ENCODE measurements around the gene FBXO41. TPM values are rescaled to one million over a fixed set of nuclear protein-coding genes. Genes with fewer than 3 reads are reported as not detected.

Gene FBXO41
- total RNA-seq, 2 donors from 2014 or later = 2.4 to 2.5 TPM

DNA sequence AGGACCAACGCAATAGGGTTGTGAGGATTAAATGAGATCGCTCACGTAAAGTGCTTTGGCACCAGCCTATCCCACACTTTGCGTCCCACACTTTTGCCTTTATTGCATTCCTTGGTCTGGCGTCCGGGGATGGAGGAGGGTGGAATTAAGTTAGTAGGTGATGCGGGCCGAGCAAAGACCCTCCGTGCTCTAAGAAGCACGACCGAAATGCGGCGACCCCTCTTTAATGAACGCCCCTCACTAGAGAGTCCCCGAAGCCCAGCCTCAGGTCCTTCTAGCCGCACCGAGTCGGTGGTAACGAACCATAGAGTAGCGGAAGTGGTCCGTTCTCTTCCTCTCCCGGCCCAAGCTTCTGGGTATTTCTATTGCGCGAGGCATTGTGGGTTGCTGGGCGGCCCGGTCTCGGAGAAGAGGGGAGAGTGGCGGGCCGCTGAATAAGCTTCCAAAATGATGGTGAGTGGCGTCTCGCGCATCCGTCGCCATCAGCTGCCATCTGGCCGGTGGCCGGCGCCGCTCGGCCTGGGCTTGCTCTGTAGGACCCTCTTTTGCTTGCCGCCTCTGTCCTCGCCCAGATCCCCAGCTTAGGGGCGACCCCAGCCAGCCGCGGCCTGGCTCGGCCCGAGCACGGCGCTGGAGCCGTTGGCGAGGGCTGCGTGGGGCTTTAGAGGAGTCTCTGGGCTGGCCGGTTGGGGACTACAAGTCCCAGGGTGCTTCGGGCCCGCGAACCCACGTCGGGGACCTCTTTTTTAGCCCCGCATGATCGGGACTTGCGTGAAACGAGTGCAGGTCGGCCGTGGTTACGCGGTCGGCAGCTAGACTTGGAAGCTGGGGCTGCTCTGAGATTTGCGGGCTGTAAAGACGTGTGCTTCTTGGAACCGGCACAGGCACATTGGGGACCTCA is 50.1 kb downstream of the FBXO41 start, which contains the start of gene CCT7:
TSS of gene CCT7 (plus strand) at position 377 of the 901 bp plus-strand sequence. CDS start at position 448, 71 bp downstream.
- H3K36me3 ChIP-seq = no peaks in the 10 kb centered on the region
- no peaks in the 10 kb centered on the region for H3K27me3 ChIP-seq
- H3K27ac ChIP-seq = peak within 1 kb of the TSS; percentile 96
- intact Hi-C loops (cut with DNase I) = no loop called here
- H3K9me3 ChIP-seq = no peaks in the 10 kb centered on the region
- DNase-seq = peak; percentile 94
- peak within 1 kb of the TSS; percentile 76 for H3K4me3 ChIP-seq
- TF ChIP-seq, protein P1, sequence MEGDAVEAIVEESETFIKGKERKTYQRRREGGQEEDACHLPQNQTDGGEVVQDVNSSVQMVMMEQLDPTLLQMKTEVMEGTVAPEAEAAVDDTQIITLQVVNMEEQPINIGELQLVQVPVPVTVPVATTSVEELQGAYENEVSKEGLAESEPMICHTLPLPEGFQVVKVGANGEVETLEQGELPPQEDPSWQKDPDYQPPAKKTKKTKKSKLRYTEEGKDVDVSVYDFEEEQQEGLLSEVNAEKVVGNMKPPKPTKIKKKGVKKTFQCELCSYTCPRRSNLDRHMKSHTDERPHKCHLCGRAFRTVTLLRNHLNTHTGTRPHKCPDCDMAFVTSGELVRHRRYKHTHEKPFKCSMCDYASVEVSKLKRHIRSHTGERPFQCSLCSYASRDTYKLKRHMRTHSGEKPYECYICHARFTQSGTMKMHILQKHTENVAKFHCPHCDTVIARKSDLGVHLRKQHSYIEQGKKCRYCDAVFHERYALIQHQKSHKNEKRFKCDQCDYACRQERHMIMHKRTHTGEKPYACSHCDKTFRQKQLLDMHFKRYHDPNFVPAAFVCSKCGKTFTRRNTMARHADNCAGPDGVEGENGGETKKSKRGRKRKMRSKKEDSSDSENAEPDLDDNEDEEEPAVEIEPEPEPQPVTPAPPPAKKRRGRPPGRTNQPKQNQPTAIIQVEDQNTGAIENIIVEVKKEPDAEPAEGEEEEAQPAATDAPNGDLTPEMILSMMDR (IDR thresholded peaks at IDR 0.05) = no peak
- peak within 1 kb of the TSS; percentile 82 to 99 for H3K9ac ChIP-seq (ENCODE audit: low read depth in 2 of 2, low read length in 2 of 2)
- H3K4me1 ChIP-seq = no peaks in the 10 kb centered on the region

DNA sequence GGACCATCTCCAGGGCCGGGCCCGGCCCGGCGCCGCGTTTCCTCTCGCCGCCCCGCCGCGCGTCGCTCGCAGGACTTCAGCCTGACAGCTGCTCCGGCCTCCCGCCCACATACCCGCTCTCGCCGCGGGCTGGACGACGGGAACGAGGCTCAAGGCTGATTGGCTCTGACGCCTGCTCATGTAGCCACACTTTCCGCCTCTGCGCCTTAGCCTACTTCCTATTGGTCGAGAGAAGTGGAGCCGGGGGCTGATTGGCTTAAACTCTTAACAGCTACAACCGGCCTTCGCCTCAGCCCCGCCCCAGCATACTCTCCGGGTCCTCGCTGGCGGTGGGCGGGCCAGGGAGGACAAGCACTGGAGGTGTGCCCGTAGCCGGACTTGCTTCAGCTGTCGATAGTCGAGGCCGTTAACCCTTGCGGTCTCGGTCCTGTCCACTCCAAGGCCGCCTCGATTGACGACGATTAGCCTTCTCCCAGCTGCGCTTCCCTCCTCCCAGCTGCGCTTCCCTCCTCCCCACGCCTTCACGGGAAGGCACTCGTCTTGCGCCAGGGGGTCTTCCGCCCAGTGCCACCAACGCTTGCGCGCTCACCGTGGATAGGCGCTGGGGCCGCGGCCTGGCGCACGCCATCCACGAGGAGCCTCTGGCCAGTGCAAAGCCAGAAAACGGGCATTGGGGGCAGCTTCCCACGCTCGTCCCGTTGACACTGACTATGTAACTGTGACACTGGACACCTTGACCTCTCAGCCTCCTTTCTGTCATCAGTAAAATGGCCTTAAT is 50.9 kb downstream of the FBXO41 start, which contains the start of gene PRADC1:
TSS of gene PRADC1 (minus strand) at position 86 of the 778 bp plus-strand sequence. CDS start at position 7, 79 bp downstream.
- Histone ChIP-seq H3K27me3 (no peaks in the 10 kb centered on the region), H3K36me3 (no peaks in the 10 kb centered on the region), H3K4me1 (no peaks in the 10 kb centered on the region), H3K9ac (ENCODE audit: low read depth in 2 of 2, low read length in 2 of 2) (peak within 1 kb of the TSS; percentile 82 to 99), H3K9me3 (no peaks in the 10 kb centered on the region), H3K27ac (peak within 1 kb of the TSS; percentile 96), H3K4me3 (peak within 1 kb of the TSS; percentile 76)
- DNase-seq = peak; percentile 99
- intact Hi-C loops (cut with DNase I) = no loop called here
- TF ChIP-seq, protein P1 (IDR thresholded peaks at IDR 0.05) = no peak

DNA sequence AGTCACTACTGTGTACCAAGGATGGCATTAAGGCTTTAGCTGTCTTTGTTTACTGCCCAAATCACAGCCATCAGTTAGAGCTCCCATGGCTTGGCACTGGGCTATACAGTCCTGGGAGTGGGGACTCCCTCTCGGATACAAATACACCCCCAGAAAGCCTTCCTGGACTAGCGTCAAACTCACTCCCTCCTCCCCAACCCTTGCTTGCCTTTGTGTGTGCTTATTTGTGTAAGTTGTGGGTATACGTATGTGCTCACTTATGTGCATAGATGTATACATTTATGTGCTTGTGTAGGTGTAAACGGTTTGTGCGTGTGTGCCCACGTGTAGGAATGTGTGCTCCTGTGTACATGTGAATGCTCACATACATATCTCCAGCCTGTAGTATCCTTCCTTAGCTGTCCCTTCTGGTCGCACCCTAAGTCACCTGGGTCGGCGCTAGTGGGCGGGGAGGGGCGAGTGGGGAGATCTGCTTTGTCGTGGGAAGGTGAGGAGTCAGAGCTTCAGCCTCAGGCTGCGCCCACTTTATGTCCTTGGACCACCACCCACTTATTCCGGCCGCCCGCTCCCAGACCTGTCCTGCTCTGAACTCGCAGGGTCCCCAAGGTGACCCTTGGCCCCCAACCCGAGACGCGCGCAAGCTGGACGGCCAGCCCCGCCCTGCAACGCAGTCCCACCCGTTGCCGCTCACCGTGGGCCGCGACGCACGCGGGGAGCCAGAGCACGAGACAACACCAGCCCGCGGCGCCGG is 51.7 kb downstream of the FBXO41 start:
- Histone ChIP-seq H3K9me3 (no peaks in the 10 kb centered on the region), H3K36me3 (no peaks in the 10 kb centered on the region), H3K27ac (peak overlapping the region; percentile 96), H3K9ac (ENCODE audit: low read depth in 2 of 2, low read length in 2 of 2) (peak overlapping the region; percentile 76 to 99), H3K4me1 (no peaks in the 10 kb centered on the region), H3K27me3 (no peaks in the 10 kb centered on the region), H3K4me3 (peak overlapping the region; percentile 76)
- intact Hi-C loops (cut with DNase I) = no loop called here
- TF ChIP-seq, protein P1 (IDR thresholded peaks at IDR 0.05) = no peak
- peak; percentile 58 for DNase-seq

DNA sequence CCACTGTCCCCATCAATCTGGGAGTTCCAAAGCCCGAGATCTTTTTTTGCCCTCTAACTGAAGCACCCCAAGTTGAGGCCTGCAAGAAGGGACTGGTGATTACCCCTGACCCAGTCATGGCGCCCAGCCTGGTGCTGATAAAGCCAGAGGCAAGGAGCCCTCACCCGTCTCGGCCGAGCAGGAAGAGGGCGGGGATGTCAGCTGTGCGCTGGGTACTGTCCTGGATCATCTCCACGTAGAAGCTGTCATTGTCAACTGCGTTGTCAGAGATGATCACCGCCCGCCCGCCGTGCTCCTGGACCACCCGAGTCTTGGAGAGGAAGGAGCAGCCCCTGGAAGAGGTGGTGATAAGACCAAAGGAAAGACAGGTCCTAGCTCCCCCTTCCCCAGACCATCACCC is 55.6 kb downstream of the FBXO41 start:
- intact Hi-C loops (cut with DNase I) = no loop called here
- H3K4me3 ChIP-seq = no peak overlapping the region
- H3K4me1 ChIP-seq = no peaks in the 10 kb centered on the region
- DNase-seq = no peak
- H3K27ac ChIP-seq = no peak overlapping the region
- TF ChIP-seq, protein P1 (IDR thresholded peaks at IDR 0.05) = no peak
- H3K9me3 ChIP-seq = no peaks in the 10 kb centered on the region
- H3K9ac ChIP-seq (ENCODE audit: low read depth in 2 of 2, low read length in 2 of 2) = no peak overlapping the region
- H3K36me3 ChIP-seq = no peaks in the 10 kb centered on the region
- no peaks in the 10 kb centered on the region for H3K27me3 ChIP-seq

DNA sequence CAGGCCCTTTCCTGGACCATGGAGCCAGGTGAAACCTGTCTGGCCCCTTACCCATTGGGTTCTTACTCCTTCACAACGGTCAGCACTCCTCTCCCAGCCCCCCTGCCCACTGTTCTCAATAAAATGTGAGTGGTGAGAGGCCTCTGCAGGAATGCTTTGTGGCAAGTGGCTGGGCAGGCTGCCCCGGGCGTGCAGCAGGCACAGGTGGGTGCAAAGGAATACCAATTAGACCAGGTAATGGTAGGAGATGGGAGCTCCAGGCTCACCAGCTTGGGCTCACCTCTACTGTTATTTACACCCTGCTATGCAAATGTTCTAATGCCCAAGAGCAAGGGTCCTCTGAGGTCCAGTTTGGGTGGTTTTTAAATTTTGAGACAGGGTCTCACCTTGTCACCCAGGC is 57.2 kb downstream of the FBXO41 start:
- Histone ChIP-seq H3K9ac (ENCODE audit: low read depth in 2 of 2, low read length in 2 of 2) (no peak overlapping the region), H3K9me3 (no peaks in the 10 kb centered on the region), H3K27me3 (no peaks in the 10 kb centered on the region), H3K4me1 (no peaks in the 10 kb centered on the region), H3K36me3 (no peaks in the 10 kb centered on the region), H3K27ac (no peak overlapping the region), H3K4me3 (no peak overlapping the region)
- no peak for DNase-seq
- intact Hi-C loops (cut with DNase I) = no loop called here
- TF ChIP-seq, protein P1 (IDR thresholded peaks at IDR 0.05) = no peak
